Measurements from ENCODE around the gene CAMSAP1.

The CAMSAP1 gene

DNA sequence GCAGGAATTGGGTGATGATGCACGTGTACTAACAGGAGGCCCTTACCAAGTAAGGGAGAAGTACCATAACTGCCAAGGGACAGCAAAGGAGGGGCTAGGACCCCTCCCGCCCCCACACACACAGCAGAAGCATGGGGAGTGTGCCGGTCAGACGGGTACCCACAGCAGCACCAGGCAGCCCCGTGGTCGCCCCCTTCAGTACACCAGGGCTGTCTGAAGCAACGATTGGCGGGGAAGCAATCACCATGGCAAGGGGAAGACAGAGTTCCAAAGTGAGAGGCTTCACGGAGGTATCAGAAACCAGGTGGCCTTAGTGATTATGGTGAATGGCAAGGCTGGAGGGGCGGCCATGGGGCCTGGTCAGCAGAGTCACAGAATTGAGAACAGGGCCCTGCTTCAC, 72.2 kb downstream of the CAMSAP1 start:
- TF ChIP-seq, protein P1, sequence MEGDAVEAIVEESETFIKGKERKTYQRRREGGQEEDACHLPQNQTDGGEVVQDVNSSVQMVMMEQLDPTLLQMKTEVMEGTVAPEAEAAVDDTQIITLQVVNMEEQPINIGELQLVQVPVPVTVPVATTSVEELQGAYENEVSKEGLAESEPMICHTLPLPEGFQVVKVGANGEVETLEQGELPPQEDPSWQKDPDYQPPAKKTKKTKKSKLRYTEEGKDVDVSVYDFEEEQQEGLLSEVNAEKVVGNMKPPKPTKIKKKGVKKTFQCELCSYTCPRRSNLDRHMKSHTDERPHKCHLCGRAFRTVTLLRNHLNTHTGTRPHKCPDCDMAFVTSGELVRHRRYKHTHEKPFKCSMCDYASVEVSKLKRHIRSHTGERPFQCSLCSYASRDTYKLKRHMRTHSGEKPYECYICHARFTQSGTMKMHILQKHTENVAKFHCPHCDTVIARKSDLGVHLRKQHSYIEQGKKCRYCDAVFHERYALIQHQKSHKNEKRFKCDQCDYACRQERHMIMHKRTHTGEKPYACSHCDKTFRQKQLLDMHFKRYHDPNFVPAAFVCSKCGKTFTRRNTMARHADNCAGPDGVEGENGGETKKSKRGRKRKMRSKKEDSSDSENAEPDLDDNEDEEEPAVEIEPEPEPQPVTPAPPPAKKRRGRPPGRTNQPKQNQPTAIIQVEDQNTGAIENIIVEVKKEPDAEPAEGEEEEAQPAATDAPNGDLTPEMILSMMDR (IDR thresholded peaks at IDR 0.05; ENCODE audit: low read depth, low read length): no peak

DNA sequence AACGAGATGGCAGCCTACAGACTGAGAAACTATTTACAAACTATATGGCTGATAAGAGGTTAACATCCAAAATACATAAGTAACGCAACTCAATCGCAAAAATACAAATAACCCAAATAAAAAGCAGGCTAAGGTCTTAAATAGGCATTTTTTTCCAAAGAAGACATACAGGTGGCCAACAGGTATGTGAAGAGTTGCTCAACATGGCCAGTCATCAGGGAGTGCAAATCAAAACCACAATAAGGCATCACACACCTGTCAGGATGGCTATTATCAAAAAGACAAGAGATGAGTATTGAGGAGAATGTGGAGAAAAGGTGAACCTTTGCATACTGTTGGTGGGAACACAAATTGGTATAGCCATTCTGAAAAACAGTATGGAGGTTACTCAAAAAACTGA, 73.5 kb downstream of the CAMSAP1 start:
- TF ChIP-seq, protein P1 (IDR thresholded peaks at IDR 0.05; ENCODE audit: low read depth, low read length): no peak
- DNase-seq (ENCODE audit: extremely low read depth, low read depth): no peak

More for the DNA sequence above, 72.2 kb downstream of the CAMSAP1 start:
- DNase-seq (ENCODE audit: extremely low read depth, low read depth): no peak

DNA sequence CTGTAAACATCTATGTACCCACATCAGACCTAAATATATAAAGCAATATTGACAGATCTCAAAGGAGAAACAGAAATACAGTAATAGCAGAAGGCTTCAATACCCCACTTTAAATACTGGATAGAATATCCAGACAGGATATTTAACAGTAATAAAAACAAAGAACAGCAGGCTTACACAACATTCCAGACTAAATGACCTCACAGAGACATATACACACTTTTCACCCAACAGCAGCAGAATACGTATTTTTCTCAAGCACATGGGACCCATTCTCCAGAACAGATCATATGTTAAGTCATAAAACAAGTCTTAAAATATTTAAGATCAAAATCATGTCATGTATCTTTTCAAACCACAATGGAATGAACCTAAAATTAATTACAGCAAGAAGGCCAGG, 76.8 kb downstream of the CAMSAP1 start:
- no peak for DNase-seq (ENCODE audit: extremely low read depth, low read depth)
- TF ChIP-seq, protein P1 (IDR thresholded peaks at IDR 0.05; ENCODE audit: low read depth, low read length): no peak

DNA sequence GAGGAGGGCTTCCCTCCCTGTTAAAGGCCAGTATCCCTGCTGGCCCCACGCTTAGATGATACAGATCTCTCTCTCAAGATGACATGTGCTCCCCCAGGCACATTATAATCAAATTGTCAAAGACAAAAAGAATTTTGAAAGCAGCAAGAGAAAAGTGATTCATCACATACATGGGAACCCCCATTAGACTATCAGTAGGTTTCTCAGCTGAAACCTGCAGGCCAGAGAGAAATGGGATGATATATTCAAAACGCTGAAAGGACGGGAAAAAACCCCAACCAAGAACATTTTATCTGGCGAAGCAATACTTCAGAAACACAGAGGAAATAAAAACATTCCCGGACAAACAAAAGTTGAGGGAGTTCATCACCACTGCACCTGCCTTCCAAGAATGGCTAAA, 78.7 kb downstream of the CAMSAP1 start:
- DNase-seq (ENCODE audit: extremely low read depth, low read depth): no peak
- TF ChIP-seq, protein P1 (IDR thresholded peaks at IDR 0.05; ENCODE audit: low read depth, low read length): no peak

DNA sequence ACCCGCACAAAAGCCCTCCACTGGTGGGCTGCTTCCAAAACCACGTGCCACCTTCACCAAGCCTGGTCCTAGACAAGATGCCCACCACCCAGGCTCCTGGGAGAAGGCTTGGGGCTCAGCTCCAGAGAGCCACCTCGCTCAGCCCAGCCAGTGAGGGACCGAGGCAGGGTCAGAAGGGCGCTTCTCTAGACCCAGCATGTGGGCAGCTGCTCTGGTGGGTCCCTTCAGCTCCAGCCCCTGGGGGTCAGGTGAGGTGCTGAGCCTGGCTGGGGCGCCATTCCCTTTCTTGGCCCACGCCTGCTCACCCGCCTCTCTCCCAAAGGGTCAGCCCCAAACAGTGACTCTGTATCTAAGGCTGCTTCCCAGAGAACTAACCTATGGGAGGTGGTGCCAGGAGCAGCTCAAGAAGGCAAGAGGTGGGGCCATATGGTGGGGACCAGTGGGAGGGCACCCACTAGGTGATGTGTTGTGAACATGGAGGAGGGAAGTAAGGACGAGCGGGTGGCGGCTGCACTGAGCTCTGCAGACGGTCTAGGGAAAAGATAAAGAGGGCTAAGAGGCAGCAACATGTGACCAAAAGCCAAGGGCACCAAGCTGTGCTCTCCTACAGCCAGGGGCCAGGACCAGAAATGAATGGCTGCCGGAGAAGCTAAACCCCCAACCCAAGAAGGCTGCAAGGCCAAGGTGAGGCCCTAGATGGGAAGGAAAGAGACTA, 79.3 kb downstream of the CAMSAP1 start:
- DNase-seq (ENCODE audit: extremely low read depth, low read depth): no peak
- TF ChIP-seq, protein P1 (IDR thresholded peaks at IDR 0.05; ENCODE audit: low read depth, low read length): no peak

DNA sequence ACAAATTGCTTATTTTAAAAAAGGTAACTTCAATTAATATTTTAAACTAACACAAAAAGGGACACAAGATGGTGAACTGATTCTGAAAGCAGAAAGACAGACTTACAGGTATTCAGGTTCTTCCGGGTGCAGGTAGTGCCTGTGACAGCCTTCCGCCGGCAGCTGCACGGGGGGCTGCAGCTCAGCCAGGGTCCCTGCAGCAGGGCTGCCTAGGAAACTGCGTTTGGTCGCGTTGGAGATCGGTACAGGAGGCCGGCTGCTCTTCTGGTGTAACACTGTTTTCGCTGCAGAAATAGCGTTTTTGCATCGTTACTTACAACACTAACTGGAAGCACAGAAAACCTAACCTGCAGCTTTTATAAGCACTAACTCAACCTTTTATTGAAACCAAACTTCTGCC, 80.0 kb downstream of the CAMSAP1 start:
- DNase-seq (ENCODE audit: extremely low read depth, low read depth): no peak
- TF ChIP-seq, protein P1 (IDR thresholded peaks at IDR 0.05; ENCODE audit: low read depth, low read length): no peak

DNA sequence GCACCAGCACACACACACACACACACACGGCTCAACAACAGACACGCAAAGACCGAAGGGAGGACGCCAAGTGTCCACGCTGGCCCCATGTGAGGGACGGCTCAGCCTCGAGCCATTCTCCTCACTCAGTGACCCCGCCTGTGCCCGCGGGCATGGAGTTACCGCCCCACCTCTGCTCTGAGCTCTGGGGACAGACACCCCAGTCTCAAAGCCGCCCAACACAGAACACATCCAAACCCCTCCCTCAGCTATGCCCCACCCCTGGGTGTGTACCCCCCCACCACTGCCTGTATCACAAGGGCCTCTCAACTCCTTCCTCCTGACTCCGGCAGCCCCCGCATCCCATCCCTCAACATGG, 81.2 kb downstream of the CAMSAP1 start:
- TF ChIP-seq, protein P1 (IDR thresholded peaks at IDR 0.05; ENCODE audit: low read depth, low read length): no peak
- no peak for DNase-seq (ENCODE audit: extremely low read depth, low read depth)

Measured in AG09319 (cell line).